Measurements from ENCODE around the gene MUL1.

MUL1 gene

DNA sequence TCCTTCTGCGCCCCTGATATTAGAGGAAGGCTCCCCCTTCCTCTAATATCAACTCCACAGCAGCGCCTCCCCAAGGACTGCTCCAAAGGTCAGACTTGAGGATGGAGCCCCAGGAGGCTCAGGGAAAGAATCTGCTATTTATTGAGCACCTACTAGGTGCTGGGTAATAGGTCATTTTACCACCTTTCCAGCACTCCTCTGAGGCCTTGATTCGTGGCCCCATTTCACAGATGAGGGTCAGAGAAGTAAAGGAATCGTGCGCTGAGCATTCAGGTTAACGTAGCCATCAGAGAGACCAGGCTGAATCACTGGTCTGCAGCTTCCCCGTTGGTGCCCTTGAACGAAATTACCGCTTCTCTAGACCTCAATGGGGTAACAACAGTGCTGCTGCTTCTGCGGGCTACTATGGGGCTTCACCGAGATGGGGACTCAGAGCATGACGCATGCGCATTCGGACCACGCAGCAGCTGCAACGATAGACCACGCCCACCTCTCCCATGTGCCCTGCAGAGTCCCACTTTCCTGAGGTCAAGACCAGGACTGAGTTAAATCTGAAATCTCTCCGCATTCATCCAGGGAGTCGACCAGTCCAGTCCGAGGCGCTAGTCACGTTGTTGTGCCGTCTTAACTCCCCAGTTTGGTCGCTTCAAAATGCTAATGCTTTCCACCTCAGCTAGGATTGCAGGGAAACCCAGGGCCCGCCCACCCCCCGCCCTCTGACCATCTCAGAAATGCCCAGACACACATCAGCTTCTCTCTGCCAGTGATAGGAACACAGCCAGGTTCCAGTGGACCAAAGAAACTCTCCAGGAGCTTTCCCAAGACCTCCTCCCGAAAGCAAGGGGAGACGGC is 34.9 kb downstream of the MUL1 start:
- DNase-seq (ENCODE audit: extremely low read depth in 1 of 2, low read depth in 1 of 2) = no peak

GRCh38 chr1:20472121-20472520 is 35.8 kb downstream of the MUL1 start:
- DNase-seq (ENCODE audit: extremely low read depth in 1 of 2, low read depth in 1 of 2) = no peak

DNA sequence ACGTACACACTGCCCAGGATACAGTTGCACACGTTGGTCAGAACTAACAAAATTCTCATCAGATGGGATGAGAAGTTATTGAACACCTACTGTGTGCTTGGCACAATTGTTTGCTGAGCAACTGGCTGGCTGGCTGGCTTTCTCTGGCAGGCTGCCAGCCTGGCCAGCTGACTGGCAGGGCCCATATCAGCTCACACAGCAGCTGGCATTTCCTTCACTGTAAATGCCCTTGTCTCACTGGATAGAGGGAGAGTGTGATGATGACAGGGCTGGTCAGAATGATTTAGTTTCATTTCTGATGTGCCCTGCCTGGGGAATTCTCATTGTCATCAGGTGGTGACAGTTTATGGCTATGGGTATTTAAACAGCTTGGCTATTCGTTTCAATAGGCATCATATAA is 37.8 kb downstream of the MUL1 start:
- DNase-seq (ENCODE audit: extremely low read depth in 1 of 2, low read depth in 1 of 2) = no peak

DNA sequence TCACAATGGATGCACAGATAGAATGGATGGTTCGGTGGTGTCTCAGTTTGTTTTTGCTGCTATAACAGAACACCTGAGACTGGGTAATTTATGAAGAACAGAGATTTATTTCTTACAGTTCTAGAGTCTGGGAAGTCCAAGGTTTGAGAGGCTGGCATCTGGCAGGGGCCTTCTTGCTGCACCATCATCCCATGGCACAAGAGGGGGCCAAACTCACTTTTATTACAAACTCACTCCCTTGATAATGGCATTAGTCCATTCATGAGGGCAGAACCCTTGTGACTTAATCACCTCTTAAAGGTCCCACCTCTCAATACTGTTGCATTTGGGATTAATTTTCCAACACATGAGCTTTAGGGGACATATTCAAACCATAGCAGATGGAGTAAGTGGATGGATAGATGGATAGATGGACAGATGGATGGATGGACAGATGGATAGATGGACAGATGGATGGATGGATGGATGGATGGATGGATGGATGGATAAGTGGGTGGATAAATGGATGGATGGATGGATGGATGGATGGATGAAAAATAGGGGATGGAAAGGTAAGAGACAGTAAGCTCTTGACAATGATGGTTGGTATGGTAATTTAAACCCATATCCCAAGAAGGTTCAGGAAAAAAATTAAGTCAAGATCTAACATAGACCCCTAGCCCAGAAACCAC is 38.4 kb downstream of the MUL1 start:
- DNase-seq (ENCODE audit: extremely low read depth in 1 of 2, low read depth in 1 of 2) = no peak

GRCh38 chr1:20466273-20466672 is 41.7 kb downstream of the MUL1 start:
- no peak for DNase-seq (ENCODE audit: extremely low read depth in 1 of 2, low read depth in 1 of 2)

DNA sequence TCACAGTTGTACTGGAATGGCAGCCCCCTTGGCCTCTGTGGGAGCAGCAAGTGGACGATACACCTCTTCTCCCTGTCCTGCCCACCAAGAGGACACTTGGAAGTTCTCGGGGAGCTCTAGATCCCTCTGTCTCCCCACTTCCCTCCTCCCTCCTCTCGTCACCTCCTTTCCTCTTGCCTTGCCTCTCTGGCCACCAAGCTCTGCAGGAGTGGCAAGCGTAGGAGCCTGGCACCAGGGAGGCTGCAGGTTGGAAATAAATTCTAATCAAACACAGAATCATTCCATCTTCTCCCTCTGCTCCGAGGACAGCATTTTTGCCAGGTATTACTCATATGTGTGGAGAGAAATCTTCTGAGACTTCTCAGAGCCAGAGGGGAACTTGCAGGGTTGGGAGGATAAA is 42.8 kb downstream of the MUL1 start:
- DNase-seq (ENCODE audit: extremely low read depth in 1 of 2, low read depth in 1 of 2) = no peak

DNA sequence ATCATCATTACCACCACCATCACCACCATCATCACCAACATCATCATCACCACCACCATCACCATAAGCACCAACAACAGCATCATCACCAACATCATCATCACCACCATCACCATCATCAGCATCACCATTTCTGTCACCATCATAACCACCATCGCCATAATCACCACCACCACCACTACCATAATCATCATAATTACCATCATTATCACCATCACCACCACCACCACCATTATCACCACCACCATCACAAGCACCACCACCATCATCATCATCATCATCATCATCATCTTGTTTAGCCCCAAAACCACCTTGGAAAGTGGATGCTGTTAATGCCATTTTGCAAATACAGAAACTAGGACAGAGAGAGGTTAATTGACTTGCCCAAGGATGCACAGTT is 44.4 kb downstream of the MUL1 start:
- no peak for DNase-seq (ENCODE audit: extremely low read depth in 1 of 2, low read depth in 1 of 2)

DNA sequence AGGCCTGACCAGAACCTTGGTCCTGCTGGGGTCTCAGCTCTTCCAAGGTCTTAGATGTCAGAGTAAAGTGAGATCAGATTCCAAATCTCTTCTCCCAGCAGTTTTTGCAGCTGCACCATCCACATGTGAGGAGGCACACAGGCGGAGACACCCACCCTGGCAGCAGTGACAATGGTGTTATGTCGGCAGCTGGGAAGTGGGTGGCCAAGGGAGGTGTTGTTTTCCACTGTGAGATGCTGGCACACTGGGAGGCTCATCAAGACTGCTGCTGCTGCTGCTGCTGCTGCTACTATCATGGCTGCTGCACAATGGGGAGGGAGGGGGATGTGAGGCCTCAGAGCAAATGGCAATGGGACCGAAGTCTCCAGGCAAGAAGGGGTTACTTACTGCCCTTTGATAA is 45.6 kb downstream of the MUL1 start:
- no peak for DNase-seq (ENCODE audit: extremely low read depth in 1 of 2, low read depth in 1 of 2)

GRCh38 chr1:20458717-20459116 is 49.2 kb downstream of the MUL1 start:
- DNase-seq (ENCODE audit: extremely low read depth in 1 of 2, low read depth in 1 of 2) = no peak

GRCh38 chr1:20454004-20454403 is 53.9 kb downstream of the MUL1 start:
- DNase-seq (ENCODE audit: extremely low read depth in 1 of 2, low read depth in 1 of 2) = no peak

- no peak for DNase-seq (ENCODE audit: extremely low read depth in 1 of 2, low read depth in 1 of 2)
These were observed 58.1 kb downstream of the MUL1 start for GRCh38 chr1:20449735-20450311.
